Adipocyte (in vitro differentiated cells): Measurements from ENCODE around the gene MPIG6B.

Source experiments
- DNase-seq: peaks from one replicate; pipeline ENCODE4 v3.0.0-alpha.2; 2015; ENCODE audit warnings: low read depth
- H3K27me3 ChIP-seq: replicated peaks from 2 replicates; pipeline ENCODE4 v1.7.0; 2013; ENCODE audit warnings: mild to moderate bottlenecking, low read length, moderate library complexity; ENCODE audit not compliant: control insufficient read depth, insufficient read depth
- H3K36me3 ChIP-seq: 2 replicates; pipeline ENCODE4 v1.7.0; 2013; ENCODE audit warnings: low read length, mild to moderate bottlenecking, moderate library complexity; ENCODE audit not compliant: control insufficient read depth, insufficient read depth, severe bottlenecking
- H3K4me1 ChIP-seq: 2 replicates; pipeline ENCODE4 v1.7.0; 2013; ENCODE audit warnings: mild to moderate bottlenecking, low read length, moderate library complexity; ENCODE audit not compliant: control insufficient read depth, insufficient read depth
- H3K4me3 ChIP-seq: 2 replicates; pipeline ENCODE4 v1.7.0; 2013; ENCODE audit warnings: mild to moderate bottlenecking, low read length, moderate library complexity
- H3K9ac ChIP-seq: 2 replicates; pipeline ENCODE4 v1.7.0; 2013; ENCODE audit warnings: mild to moderate bottlenecking, low read length, moderate library complexity
- H3K9me3 ChIP-seq: 2 replicates; pipeline ENCODE4 v1.7.0; 2013; ENCODE audit warnings: mild to moderate bottlenecking, low read length, moderate library complexity; ENCODE audit not compliant: control insufficient read depth

MPIG6B gene

DNA sequence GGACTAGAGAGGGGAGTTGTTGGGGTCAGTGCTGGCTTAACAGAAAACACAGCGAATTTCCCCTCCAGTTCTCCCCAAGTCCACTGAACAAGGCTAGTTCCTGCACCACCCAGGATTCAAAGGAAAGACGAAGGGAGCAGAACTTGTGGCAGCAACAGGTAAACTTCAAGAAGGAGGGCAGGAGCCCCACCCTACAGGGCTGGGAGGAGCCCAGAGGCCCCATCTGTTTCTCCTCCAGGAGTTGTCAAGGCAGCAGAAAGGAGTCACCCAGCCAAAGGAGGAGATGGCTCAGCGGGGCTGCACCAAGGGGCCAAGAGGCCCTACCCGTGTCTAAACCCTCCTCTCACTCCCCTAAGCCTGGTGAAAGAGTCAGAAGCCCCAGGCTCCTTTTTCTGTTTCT lies 41.0 kb downstream of the MPIG6B start:
- H3K4me1 ChIP-seq: no peaks in the 10 kb centered on the region
- no peaks in the 10 kb centered on the region for H3K36me3 ChIP-seq

GRCh38 chr6:31765559-31765909 lies 42.4 kb downstream of the MPIG6B start:
- no peaks in the 10 kb centered on the region for H3K4me1 ChIP-seq
- no peak overlapping the region for H3K4me3 ChIP-seq
- no peak overlapping the region for H3K9ac ChIP-seq
- H3K36me3 ChIP-seq: no peaks in the 10 kb centered on the region
- no peaks in the 10 kb centered on the region for H3K9me3 ChIP-seq
- H3K27me3 ChIP-seq: peaks cover 7% of the 10 kb centered on the region
- DNase-seq: no peak

More for the DNA sequence above, 41.0 kb downstream of the MPIG6B start:
- no peak for DNase-seq
- Histone ChIP-seq H3K9ac (no peak overlapping the region), H3K4me3 (no peak overlapping the region), H3K9me3 (no peaks in the 10 kb centered on the region), H3K27me3 (peaks cover 7% of the 10 kb centered on the region)

DNA sequence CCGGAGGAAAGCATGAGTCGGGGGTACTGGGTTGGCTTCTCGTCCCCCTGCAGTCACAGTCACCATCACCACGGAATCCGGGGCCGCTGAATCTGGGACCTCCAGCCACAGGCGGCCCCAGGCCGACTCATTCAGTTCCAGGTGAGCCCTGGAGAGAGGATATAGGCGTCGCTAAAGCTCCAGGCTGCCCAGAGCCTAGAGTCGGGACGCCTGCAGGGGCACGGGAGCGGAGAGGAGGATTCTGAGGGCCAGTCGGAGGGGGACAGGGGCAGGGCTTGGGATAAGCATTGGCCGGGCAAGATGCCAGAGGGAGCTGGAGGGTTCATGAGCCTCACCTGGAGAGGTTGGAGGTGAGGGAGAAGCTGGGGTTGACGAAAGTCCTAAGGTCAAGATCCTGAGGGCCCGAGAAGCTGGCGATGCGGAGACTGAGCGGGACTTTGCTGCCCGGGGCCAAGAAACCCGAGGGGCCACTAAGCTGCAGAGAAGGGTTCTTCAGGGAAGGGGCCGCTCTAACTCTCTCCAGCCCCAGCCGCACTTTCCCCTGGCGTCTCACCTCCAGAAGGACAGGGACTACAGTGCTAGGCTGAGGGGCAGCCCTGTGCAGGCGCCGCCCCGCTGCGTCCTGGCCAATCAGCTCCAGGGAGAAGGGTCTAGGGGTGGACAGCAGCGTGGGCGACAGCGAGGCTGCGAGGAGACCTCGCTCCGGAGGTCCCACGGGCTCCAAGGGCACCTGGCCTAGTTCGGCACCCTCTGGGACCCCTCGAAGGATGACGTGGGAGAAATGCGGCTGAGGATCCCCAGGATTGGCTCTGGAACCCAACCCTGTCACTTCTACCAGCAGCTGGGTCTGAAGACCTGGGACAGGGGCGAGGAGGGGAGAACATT lies 43.0 kb downstream of the MPIG6B start:
- H3K4me3 ChIP-seq: peak overlapping the region; percentile 33
- no peak overlapping the region for H3K9ac ChIP-seq
- DNase-seq: peak; percentile 38
- H3K27me3 ChIP-seq: peaks cover 7% of the 10 kb centered on the region
- no peaks in the 10 kb centered on the region for H3K4me1 ChIP-seq
- no peaks in the 10 kb centered on the region for H3K36me3 ChIP-seq
- H3K9me3 ChIP-seq: no peaks in the 10 kb centered on the region

- Histone ChIP-seq H3K9ac (no peak overlapping the region), H3K27me3 (peaks cover 7% of the 10 kb centered on the region), H3K36me3 (no peaks in the 10 kb centered on the region), H3K4me1 (no peaks in the 10 kb centered on the region), H3K4me3 (no peak overlapping the region), H3K9me3 (no peaks in the 10 kb centered on the region)
- no peak for DNase-seq
These were observed 44.0 kb downstream of the MPIG6B start for GRCh38 chr6:31767096-31767645.

GRCh38 chr6:31768363-31769257 lies 45.4 kb downstream of the MPIG6B start:
- Histone ChIP-seq H3K4me1 (no peaks in the 10 kb centered on the region), H3K9ac (no peak overlapping the region), H3K9me3 (no peaks in the 10 kb centered on the region), H3K27me3 (peaks cover 7% of the 10 kb centered on the region), H3K4me3 (no peak overlapping the region), H3K36me3 (no peaks in the 10 kb centered on the region)
- no peak for DNase-seq

DNA sequence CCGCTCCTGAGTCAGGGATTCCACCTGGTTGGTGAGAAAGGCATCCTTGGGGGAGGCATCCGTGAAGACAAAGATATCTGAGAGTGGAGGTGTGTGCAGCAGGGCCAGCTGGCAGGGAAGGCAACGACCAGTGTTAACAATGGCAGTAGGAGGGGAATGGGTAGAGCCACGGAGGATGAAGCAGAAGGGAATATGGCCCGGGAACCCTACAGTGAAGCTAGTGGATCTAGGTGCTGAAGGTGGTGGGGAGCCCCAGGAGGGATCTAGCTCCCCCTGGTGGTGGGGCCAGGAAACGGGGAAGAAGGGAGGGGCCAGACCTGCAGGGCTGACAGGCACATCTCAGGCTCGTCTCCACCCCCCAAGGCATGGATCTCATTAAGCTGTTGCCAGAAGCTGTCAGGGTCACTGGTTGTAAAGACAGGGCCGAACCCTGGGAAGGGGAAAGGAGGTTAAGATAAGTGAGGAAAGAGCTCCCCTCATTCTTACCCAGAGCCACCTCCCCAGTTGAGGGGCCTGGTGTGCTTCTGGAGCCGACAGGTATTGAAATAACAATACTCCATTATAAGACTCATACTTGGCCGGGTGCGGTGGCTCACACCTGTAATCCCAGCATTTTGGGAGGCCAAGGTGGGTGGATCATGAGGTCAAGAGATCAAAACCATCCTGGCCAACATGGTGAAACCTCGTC lies 46.7 kb downstream of the MPIG6B start:
- H3K27me3 ChIP-seq: peaks cover 7% of the 10 kb centered on the region
- H3K4me3 ChIP-seq: no peak overlapping the region
- no peaks in the 10 kb centered on the region for H3K9me3 ChIP-seq
- H3K36me3 ChIP-seq: no peaks in the 10 kb centered on the region
- no peak overlapping the region for H3K9ac ChIP-seq
- H3K4me1 ChIP-seq: no peaks in the 10 kb centered on the region
- peak; percentile 42 for DNase-seq

DNA sequence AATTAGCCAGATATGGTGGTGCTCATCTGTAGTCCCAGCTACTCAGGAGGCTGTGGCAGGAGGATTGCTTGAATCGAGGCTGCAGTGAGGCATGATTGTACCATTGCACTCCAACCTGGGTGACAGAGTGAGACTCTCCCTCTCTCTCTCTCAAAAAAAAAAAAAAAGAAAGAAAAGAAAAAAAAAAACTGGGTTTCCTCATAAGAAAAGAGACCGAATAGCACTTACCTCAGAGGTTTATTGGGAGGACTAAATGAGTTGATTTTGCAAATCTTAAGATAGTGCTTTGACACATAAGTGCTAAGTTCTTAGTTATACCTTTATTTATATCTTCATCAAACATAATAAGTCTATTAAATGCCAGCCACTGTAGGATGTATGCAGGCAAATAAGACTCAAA lies 47.7 kb downstream of the MPIG6B start:
- DNase-seq: no peak
- peaks cover 6% of the 10 kb centered on the region for H3K27me3 ChIP-seq
- H3K9me3 ChIP-seq: no peaks in the 10 kb centered on the region
- H3K9ac ChIP-seq: no peak overlapping the region
- H3K4me1 ChIP-seq: no peaks in the 10 kb centered on the region
- H3K36me3 ChIP-seq: no peaks in the 10 kb centered on the region
- H3K4me3 ChIP-seq: no peak overlapping the region

DNA sequence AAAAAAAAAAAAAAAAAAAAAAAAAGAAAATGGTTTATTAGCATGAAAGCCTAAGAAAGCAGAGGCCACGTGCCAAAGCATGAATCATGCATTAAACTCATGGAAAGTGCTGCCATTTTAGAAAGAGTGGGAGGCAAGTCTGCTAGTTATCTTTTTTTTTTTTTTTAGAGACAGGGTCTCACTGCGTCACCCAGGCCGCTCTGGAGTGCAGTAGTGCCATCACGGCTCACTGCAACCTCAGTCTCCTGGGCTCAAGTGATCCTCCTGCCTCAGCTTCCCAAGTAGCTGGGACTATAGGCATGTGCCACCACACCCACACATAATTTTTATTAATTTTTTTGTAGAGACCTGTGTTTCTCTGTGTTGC lies 48.8 kb downstream of the MPIG6B start:
- Histone ChIP-seq H3K36me3 (no peaks in the 10 kb centered on the region), H3K9me3 (no peaks in the 10 kb centered on the region), H3K4me1 (peaks cover 3% of the 10 kb centered on the region), H3K9ac (no peak overlapping the region), H3K4me3 (no peak overlapping the region), H3K27me3 (peaks cover 3% of the 10 kb centered on the region)
- DNase-seq: no peak

DNA sequence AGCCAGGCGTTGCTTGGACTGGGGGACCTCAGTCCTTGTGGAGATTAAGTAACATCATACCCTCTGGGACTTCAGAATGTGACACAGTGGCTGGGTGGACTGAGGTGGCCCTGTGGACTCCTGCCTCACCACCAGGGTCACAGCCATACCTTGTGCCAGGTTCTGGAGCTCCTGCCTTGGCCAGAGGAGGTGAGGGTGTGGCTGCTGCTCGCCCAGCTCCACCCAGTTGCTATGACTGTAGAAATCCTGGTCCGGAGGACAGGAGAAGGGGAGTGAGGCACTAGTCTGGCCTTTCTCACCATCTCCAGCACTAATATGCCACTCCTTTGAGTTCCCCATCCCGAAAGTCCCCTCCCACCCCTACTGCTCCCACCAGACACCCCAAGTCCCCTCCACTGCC lies 52.0 kb downstream of the MPIG6B start:
- no peaks in the 10 kb centered on the region for H3K27me3 ChIP-seq
- no peak for DNase-seq
- peaks cover 24% of the 10 kb centered on the region for H3K36me3 ChIP-seq
- H3K4me3 ChIP-seq: no peak overlapping the region
- H3K4me1 ChIP-seq: peaks cover 8% of the 10 kb centered on the region
- H3K9me3 ChIP-seq: no peaks in the 10 kb centered on the region
- no peak overlapping the region for H3K9ac ChIP-seq

- Histone ChIP-seq H3K4me1 (peaks cover 8% of the 10 kb centered on the region), H3K9ac (no peak overlapping the region)
These were observed 52.7 kb downstream of the MPIG6B start for GRCh38 chr6:31775633-31776484.

More at GRCh38 chr6:31775633-31776484, 52.7 kb downstream of the MPIG6B start:
- peaks cover 31% of the 10 kb centered on the region for H3K36me3 ChIP-seq
- no peak overlapping the region for H3K4me3 ChIP-seq
- no peaks in the 10 kb centered on the region for H3K27me3 ChIP-seq
- no peak for DNase-seq
- H3K9me3 ChIP-seq: no peaks in the 10 kb centered on the region
